Motor neuron (in vitro differentiated cells): Measurements from ENCODE around the gene HTR1E. TPM values are rescaled to one million over a fixed set of nuclear protein-coding genes. Genes with fewer than 3 reads are reported as not detected.

Experiments
- ATAC-seq, 8 experiments: fragments of 200-7000 bp; cut with Tn5 transposase; replicated peaks in 6 of 8; 2 replicates each; pipeline ENCODE4 v1.8.0; 2021; ENCODE audit warnings: mild to moderate bottlenecking in 8 of 8, moderate library complexity in 8 of 8
- H3K27ac ChIP-seq, 2 donors: fragments of 250-450 bp; sonication (Bioruptor Pico); 2 replicates each; pipeline ENCODE4 v1.9.0; 2021; ENCODE audit warnings: antibody characterized with exemption in 2 of 2, mild to moderate bottlenecking in 2 of 2, moderate library complexity in 1 of 2
- H3K4me1 ChIP-seq, 2 donors: fragments of 250-450 bp; sonication (Bioruptor Pico); replicated peaks in 1 of 2; 2 replicates each; pipeline ENCODE4 v1.6.1; 2021; ENCODE audit warnings: antibody characterized with exemption in 2 of 2, mild to moderate bottlenecking in 2 of 2, moderate library complexity in 1 of 2
- H3K4me3 ChIP-seq, 5 donors: fragments of 250-450 bp; sonication (Bioruptor Pico); 2 replicates each; pipeline ENCODE4 v1.9.0; 2021; ENCODE audit warnings: antibody characterized with exemption in 5 of 5, mild to moderate bottlenecking in 5 of 5, moderate library complexity in 4 of 5
- WGBS, 10 experiments: fragments of 450-650 bp; shearing (Covaris generic); methylation state at CpG; one replicate each; pipeline ENCODE4 v1.0.0; 2022; 5-methylcytosine and 5-hydroxymethylcytosine counted together
- in situ Hi-C, 9 experiments: fragments of 400-800 bp; cut with MboI; loops; one replicate each; pipeline ENCODE4 v1.15.0; 2021; ENCODE audit warnings: low sequenced_read_pairs in 9 of 9, low pct_unique_long_range_greater_than_20kb in 2 of 9; ENCODE audit not compliant: unreplicated experiment in 9 of 9
- total RNA-seq, 8 experiments: library from RNA; unstranded; fragments of 300-600 nt; gene quantifications; 2 replicates each; pipeline versions ENCODE4 v1.2.3 to v1.2.4, GENCODE V29; 2022

The HTR1E gene
- total RNA-seq, 8 experiments from 2014 or later, result 0.14 to 0.76 (median 0.24) TPM; not detected in 1

DNA sequence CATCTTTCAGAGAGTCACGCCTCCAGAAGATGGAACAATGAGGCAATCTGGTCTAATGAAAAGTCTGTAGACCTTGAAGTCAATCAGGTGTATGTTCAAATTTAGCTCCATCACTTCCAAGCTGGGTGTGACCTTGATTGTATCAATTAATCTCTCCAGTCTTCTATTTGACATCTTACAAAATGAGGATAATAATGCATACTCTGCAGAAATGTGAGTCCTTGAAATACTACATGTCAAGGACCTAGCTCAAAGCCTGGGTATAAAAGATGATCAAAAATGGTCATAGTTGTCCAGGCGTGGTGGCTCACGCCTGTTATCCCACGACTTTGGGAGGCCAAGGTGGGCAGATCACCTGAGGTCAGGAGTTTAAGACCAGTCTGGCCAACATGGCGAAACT is 127.8 kb downstream of the HTR1E start:
- WGBS, 10 experiments, result 17 to 100% (median 80%) methylated on average over 1 to 5 of the region's 5 CpGs; no CpG with 5 or more reads in 3 of the 10 experiments
- in situ Hi-C loops, result loop anchor here in 1 of 9 experiments (25.0 kb wide), 1 partner anchor 322 kb away; no protein-coding TSS in a partner anchor
- Histone ChIP-seq H3K4me1 (peaks cover 9 to 12% of the 10 kb centered on the region in 2 donors), H3K27ac (no peak overlapping the region), H3K4me3 (no peak overlapping the region)
- no peak for ATAC-seq

Other genes with a start within 250 kb of the HTR1E start
- under 1 TPM in 4 of 8 experiments, not detected in 4; 0.33 to 1.00 (median 0.60) TPM for gene CGA, start 157.6 kb downstream of the HTR1E start, total RNA-seq
- 10 to 100 TPM; 18.2 to 67.0 (median 50.7) TPM for gene ZNF292, start 218.0 kb downstream of the HTR1E start, total RNA-seq